Activated naive CD4-positive, alpha-beta T cell treated with anti-CD3 and anti-CD28 coated beads, Interleukin-2, amount 50 U/mL, for 72 hours (primary cell): Measurements from ENCODE around the gene SEMA3F. TPM values are rescaled to one million over a fixed set of nuclear protein-coding genes. Genes with fewer than 3 reads are reported as not detected.
"Not testable (repeated sequence)": the region's sequence is repeated elsewhere in the genome, so short reads cannot be mapped to it uniquely, and the experiment has no call there.

ENCODE experiments used
- ATAC-seq, 2 donors: fragments of 150-1000 bp; cut with Tn5 transposase; 2 replicates each; pipeline ENCODE4 v1.10.0; 2021; ENCODE audit warnings: mild to moderate bottlenecking in 2 of 2, moderate library complexity in 2 of 2
- DNase-seq, 2 donors: peaks; one replicate each; pipeline ENCODE4 v3.0.0; 2021 to 2022; ENCODE audit warnings: low spot score in 2 of 2
- H3K27ac Mint-ChIP-seq, 2 donors: one replicate each; pipeline ENCODE4 v1.8.0; 2022; ENCODE audit warnings: mild to moderate bottlenecking in 2 of 2, mixed read lengths in 2 of 2
- H3K36me3 Mint-ChIP-seq, 2 donors: one replicate each; pipeline ENCODE4 v1.8.0; 2022; ENCODE audit warnings: mixed read lengths in 2 of 2
- H3K9me3 Mint-ChIP-seq, 2 donors: one replicate each; pipeline ENCODE4 v1.8.0; 2022; ENCODE audit warnings: mixed read lengths in 2 of 2
- total RNA-seq, 2 donors: library from RNA; stranded (reverse); gene quantifications; one replicate each; pipeline ENCODE4 v1.2.3, GENCODE V29; 2022

SEMA3F gene
- total RNA-seq, 2 donors from 2014 or later, result 0.32 to 0.54 TPM

GRCh38 chr3:50207359-50208042 lies 52.4 kb downstream of the SEMA3F start:
- no peak for DNase-seq
- H3K27ac Mint-ChIP-seq, result no peak overlapping the region
- no peaks in the 10 kb centered on the region for H3K36me3 Mint-ChIP-seq
- ATAC-seq, result no peak
- no peaks in the 10 kb centered on the region for H3K9me3 Mint-ChIP-seq

GRCh38 chr3:50208677-50209344 lies 53.7 kb downstream of the SEMA3F start:
- ATAC-seq (no peak), DNase-seq (no peak)
- Mint-ChIP-seq H3K27ac (no peak overlapping the region), H3K36me3 (no peaks in the 10 kb centered on the region), H3K9me3 (no peaks in the 10 kb centered on the region)

- no peaks in the 10 kb centered on the region for H3K9me3 Mint-ChIP-seq
- no peak for DNase-seq
- no peaks in the 10 kb centered on the region for H3K36me3 Mint-ChIP-seq
- no peak overlapping the region for H3K27ac Mint-ChIP-seq
- no peak for ATAC-seq
Observed at GRCh38 chr3:50210176-50210509, 55.0 kb downstream of the SEMA3F start.

GRCh38 chr3:50210510-50211367 lies 55.6 kb downstream of the SEMA3F start:
- no peak for ATAC-seq
- H3K9me3 Mint-ChIP-seq, result no peaks in the 10 kb centered on the region
- H3K36me3 Mint-ChIP-seq, result no peaks in the 10 kb centered on the region
- DNase-seq, result no peak
- H3K27ac Mint-ChIP-seq, result no peak overlapping the region

GRCh38 chr3:50211368-50211717 lies 56.2 kb downstream of the SEMA3F start:
- not testable (repeated sequence) for ATAC-seq, H3K27ac Mint-ChIP-seq, H3K9me3 Mint-ChIP-seq, DNase-seq, H3K36me3 Mint-ChIP-seq

GRCh38 chr3:50211930-50212329 lies 56.8 kb downstream of the SEMA3F start:
- no peaks in the 10 kb centered on the region for H3K9me3 Mint-ChIP-seq

GRCh38 chr3:50212502-50212901 lies 57.4 kb downstream of the SEMA3F start:
- peak overlapping the region in 1 of 2 donors; percentile 52 for H3K27ac Mint-ChIP-seq
- no peaks in the 10 kb centered on the region for H3K9me3 Mint-ChIP-seq
- DNase-seq (no peak), ATAC-seq (no peak)
- no peaks in the 10 kb centered on the region for H3K36me3 Mint-ChIP-seq

More at GRCh38 chr3:50211930-50212329, 56.8 kb downstream of the SEMA3F start:
- DNase-seq (no peak), ATAC-seq (peak; percentile 72 to 77)
- Mint-ChIP-seq H3K36me3 (no peaks in the 10 kb centered on the region), H3K27ac (peak overlapping the region; percentile 44 to 52)

- ATAC-seq, result no peak
- H3K9me3 Mint-ChIP-seq, result no peaks in the 10 kb centered on the region
- no peaks in the 10 kb centered on the region for H3K36me3 Mint-ChIP-seq
- H3K27ac Mint-ChIP-seq, result no peak overlapping the region
- DNase-seq, result no peak
Observed at GRCh38 chr3:50212971-50213370, 57.8 kb downstream of the SEMA3F start.

GRCh38 chr3:50213373-50213772 lies 58.2 kb downstream of the SEMA3F start:
- no peak for ATAC-seq
- no peaks in the 10 kb centered on the region for H3K36me3 Mint-ChIP-seq
- no peaks in the 10 kb centered on the region for H3K9me3 Mint-ChIP-seq
- no peak overlapping the region for H3K27ac Mint-ChIP-seq
- no peak for DNase-seq

GRCh38 chr3:50214824-50215223 lies 59.7 kb downstream of the SEMA3F start:
- DNase-seq (no peak), ATAC-seq (no peak)
- no peak overlapping the region for H3K27ac Mint-ChIP-seq
- H3K36me3 Mint-ChIP-seq, result no peaks in the 10 kb centered on the region
- no peaks in the 10 kb centered on the region for H3K9me3 Mint-ChIP-seq

- no peak for DNase-seq
- no peak overlapping the region for H3K27ac Mint-ChIP-seq
- H3K36me3 Mint-ChIP-seq, result no peaks in the 10 kb centered on the region
- no peak for ATAC-seq
- no peaks in the 10 kb centered on the region for H3K9me3 Mint-ChIP-seq
Observed at GRCh38 chr3:50215529-50215928, 60.4 kb downstream of the SEMA3F start.

GRCh38 chr3:50217681-50218080 lies 62.6 kb downstream of the SEMA3F start:
- no peak overlapping the region for H3K27ac Mint-ChIP-seq

GRCh38 chr3:50218448-50218847 lies 63.3 kb downstream of the SEMA3F start:
- no peaks in the 10 kb centered on the region for H3K9me3 Mint-ChIP-seq
- no peak for DNase-seq
- no peaks in the 10 kb centered on the region for H3K36me3 Mint-ChIP-seq
- H3K27ac Mint-ChIP-seq, result no peak overlapping the region
- ATAC-seq, result no peak

More at GRCh38 chr3:50217681-50218080, 62.6 kb downstream of the SEMA3F start:
- ATAC-seq (no peak), DNase-seq (no peak)
- no peaks in the 10 kb centered on the region for H3K9me3 Mint-ChIP-seq
- no peaks in the 10 kb centered on the region for H3K36me3 Mint-ChIP-seq

- Mint-ChIP-seq H3K27ac (no peak overlapping the region), H3K36me3 (no peaks in the 10 kb centered on the region), H3K9me3 (no peaks in the 10 kb centered on the region)
- DNase-seq (no peak), ATAC-seq (no peak)
Observed at GRCh38 chr3:50219285-50219684, 64.2 kb downstream of the SEMA3F start.

- DNase-seq, result no peak
- peak in 1 of 2 donors; percentile 13 for ATAC-seq
- Mint-ChIP-seq H3K9me3 (no peaks in the 10 kb centered on the region), H3K27ac (no peak overlapping the region), H3K36me3 (no peaks in the 10 kb centered on the region)
Observed at GRCh38 chr3:50220109-50220508, 65.0 kb downstream of the SEMA3F start.

GRCh38 chr3:50221051-50221410 lies 65.9 kb downstream of the SEMA3F start:
- Mint-ChIP-seq H3K27ac (no peak overlapping the region), H3K9me3 (no peaks in the 10 kb centered on the region), H3K36me3 (no peaks in the 10 kb centered on the region)
- DNase-seq, result no peak
- no peak for ATAC-seq

- ATAC-seq (no peak), DNase-seq (no peak)
- no peaks in the 10 kb centered on the region for H3K9me3 Mint-ChIP-seq
- no peaks in the 10 kb centered on the region for H3K36me3 Mint-ChIP-seq
- no peak overlapping the region for H3K27ac Mint-ChIP-seq
Observed at GRCh38 chr3:50221411-50222168, 66.5 kb downstream of the SEMA3F start.
